ENCODE measurements around the gene SPTSSA. TPM values are rescaled to one million over a fixed set of nuclear protein-coding genes. Genes with fewer than 3 reads are reported as not detected.

Gene SPTSSA
- total and polyA plus RNA-seq, 10 of the 15 experiments (the other 5 are each of a cell fraction or from before 2014, with no cell fraction given): 9.3 to 37.7 (median 21.0) TPM

- no peak for TF ChIP-seq ELK1 (IDR thresholded peaks at IDR 0.05; ENCODE audit: low read depth, low read length)
- TF ChIP-seq TBL1XR1 (IDR thresholded peaks at IDR 0.05; ENCODE audit: low read depth, low read length): no peak
These were observed 507 bp downstream of the SPTSSA start (continued) for GRCh38 chr14:34461334-34462131.

GRCh38 chr14:34460841-34461240, 1.2 kb downstream of the SPTSSA start:
- peak overlapping the region; percentile 89 for H3K9ac ChIP-seq (ENCODE audit: control insufficient read depth, insufficient read depth, low read length)
- no peaks in the 10 kb centered on the region for H3K27me3 ChIP-seq (replicated peaks in 1 of 2; ENCODE audit: control insufficient read depth in 2 of 2, insufficient read depth in 2 of 2, low read length in 1 of 2)
- no peaks in the 10 kb centered on the region for H3K9me3 ChIP-seq (replicated peaks; ENCODE audit: control insufficient read depth, insufficient read depth, low read length)
- ChIA-PET RAD21 (ENCODE audit: unreplicated experiment) (no interaction called here), SMC1A (ENCODE audit: uncharacterized antibody, unreplicated experiment) (interaction anchor here (0.7 to 1.5 kb wide), 5 partner anchors 15 to 132 kb away, joined by 3 to 7 read pairs (median 3); no protein-coding TSS in a partner anchor), CTCF (interaction anchor here (0.6 to 1.3 kb wide), 4 partner anchors 9 to 135 kb away, joined by 3 to 5 read pairs (median 4); no protein-coding TSS in a partner anchor), POLR2A (interaction anchor here (0.5 to 0.6 kb wide), 2 partner anchors 76 to 608 kb away, joined by 4 to 6 read pairs; no protein-coding TSS in a partner anchor)
- intact Hi-C loops (cut with micrococcal nuclease; ENCODE audit: unreplicated experiment) (loop anchor here (5.0 kb wide), 2 partner anchors 76 to 129 kb away; partner anchors contain the start of gene EAPP), in situ Hi-C loops (cut with MboI) (no loop called here)
- no peaks in the 10 kb centered on the region for H4K20me1 ChIP-seq (ENCODE audit: control insufficient read depth, insufficient read depth)
- H2AFZ ChIP-seq (ENCODE audit: control insufficient read depth, low read depth, low read length): no peak overlapping the region
- no peak overlapping the region; the same call in 1 of the 2 replicates for H3K27ac ChIP-seq (ENCODE audit: control insufficient read depth, insufficient read depth)
- BruUV-seq (replicated peaks): no TSS peak
- H3K4me1 ChIP-seq (ENCODE audit: control insufficient read depth, insufficient read depth, low read length): no peaks in the 10 kb centered on the region
- ATAC-seq: no peak
- H3K4me2 ChIP-seq (ENCODE audit: control insufficient read depth, insufficient read depth): peak overlapping the region; percentile 84
- peak overlapping the region; percentile 91 for H3K4me3 ChIP-seq
- DNase-seq (ENCODE audit: low read depth, low spot score): no peak
- 14% methylated on average over 2 of the region's 2 CpGs for WGBS (ENCODE audit: insufficient coverage, insufficient replicate concordance, low lambda C conversion rate, missing lambda C conversion rate)
- no peak for FAIRE-seq
- H3K36me3 ChIP-seq (ENCODE audit: control insufficient read depth in 2 of 2, insufficient read depth in 2 of 2, low read length in 1 of 2): no peaks in the 10 kb centered on the region; a peak in 1 of 4 replicates
- peaks cover 47% of the 10 kb centered on the region for H3K79me2 ChIP-seq (ENCODE audit: control insufficient read depth, insufficient read depth, low read length)
- no peak for TF ChIP-seq ZNF217 (IDR thresholded peaks at IDR 0.05)
- TF ChIP-seq FOXM1 (IDR thresholded peaks at IDR 0.05; ENCODE audit: low read depth, low read length): no peak
- no peak for TF ChIP-seq NRF1 (conservative IDR thresholded peaks at IDR 0.05; ENCODE audit: low read depth, low read length)
- TF ChIP-seq POLR2AphosphoS2 (IDR thresholded peaks at IDR 0.05; ENCODE audit: low read depth, low read length): no peak
- no peak for TF ChIP-seq RBBP5 (conservative IDR thresholded peaks at IDR 0.05)
- no peak for TF ChIP-seq RELB (IDR thresholded peaks at IDR 0.05; ENCODE audit: low read depth)
- no peak for TF ChIP-seq EED (IDR thresholded peaks at IDR 0.05; ENCODE audit: low read depth)
- TF ChIP-seq CEBPB (IDR thresholded peaks at IDR 0.05; ENCODE audit: borderline replicate concordance in 1 of 2, low read depth in 2 of 2, low read length in 2 of 2): no peak
- no peak for TF ChIP-seq ATF2 (IDR thresholded peaks at IDR 0.05; ENCODE audit: low read length)
- no peak for TF ChIP-seq SIN3A (IDR thresholded peaks at IDR 0.05; ENCODE audit: low read depth, low read length)
- TF ChIP-seq USF1 (IDR thresholded peaks at IDR 0.05; ENCODE audit: borderline replicate concordance, extremely low read length, insufficient read depth, low read depth, low read length): no peak
- TF ChIP-seq MTA3 (IDR thresholded peaks at IDR 0.05; ENCODE audit: borderline replicate concordance, low read length): no peak
- TF ChIP-seq ATF3 (IDR thresholded peaks at IDR 0.05; ENCODE audit: borderline replicate concordance, extremely low read depth, low read depth, low read length): no peak
- TF ChIP-seq BACH1 (IDR thresholded peaks at IDR 0.05; ENCODE audit: borderline replicate concordance): no peak
